IPS-18c (cell line): ENCODE measurements around the gene SPC24.
A peak's percentile ranks its signal among the peaks of the same experiment; 100 is the strongest.

ENCODE experiments used
- H3K4me3 ChIP-seq: 2 replicates; pipeline ENCODE4 v1.7.0; 2013; ENCODE audit warnings: low read depth, mild to moderate bottlenecking, low read length, moderate library complexity; ENCODE audit not compliant: insufficient read depth
- H3K9me3 ChIP-seq: one replicate; pipeline ENCODE4 v1.6.1; 2013; ENCODE audit warnings: mild to moderate bottlenecking, low read length, moderate library complexity; ENCODE audit not compliant: control insufficient read depth, insufficient read depth

SPC24 gene

GRCh38 chr19:11155373-11156120 is at the start of gene SPC24:
SPC24 (minus strand) TSS chr19:11155782; CDS start chr19:11155776, 6 bp downstream.
- Histone ChIP-seq H3K4me3 (peak within 1 kb of the TSS; percentile 96), H3K9me3 (no peaks in the 10 kb centered on the region)

DNA sequence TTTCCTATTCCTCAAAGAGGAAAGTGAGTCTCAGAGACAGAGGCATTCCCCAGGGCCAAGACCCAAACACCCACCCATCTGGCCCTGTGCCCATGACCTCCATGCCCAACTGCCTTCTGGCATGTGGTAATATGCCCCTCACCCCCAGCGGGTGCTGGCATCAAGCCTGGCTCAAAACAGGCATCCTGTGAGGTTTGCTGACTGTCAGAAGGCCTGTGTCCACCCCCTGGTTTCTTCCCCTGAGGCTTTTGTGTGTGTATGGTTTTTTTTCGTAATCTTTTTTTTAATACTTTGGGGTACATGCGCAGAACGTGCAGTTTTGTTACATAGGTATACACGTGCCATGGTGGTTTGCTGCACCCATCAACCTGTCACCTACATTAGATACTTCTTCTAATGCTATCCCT is 49.4 kb upstream of the SPC24 start:
- Histone ChIP-seq H3K9me3 (no peaks in the 10 kb centered on the region), H3K4me3 (no peak overlapping the region)

GRCh38 chr19:11204076-11204602 is 48.6 kb upstream of the SPC24 start:
- Histone ChIP-seq H3K4me3 (no peak overlapping the region), H3K9me3 (no peaks in the 10 kb centered on the region)

DNA sequence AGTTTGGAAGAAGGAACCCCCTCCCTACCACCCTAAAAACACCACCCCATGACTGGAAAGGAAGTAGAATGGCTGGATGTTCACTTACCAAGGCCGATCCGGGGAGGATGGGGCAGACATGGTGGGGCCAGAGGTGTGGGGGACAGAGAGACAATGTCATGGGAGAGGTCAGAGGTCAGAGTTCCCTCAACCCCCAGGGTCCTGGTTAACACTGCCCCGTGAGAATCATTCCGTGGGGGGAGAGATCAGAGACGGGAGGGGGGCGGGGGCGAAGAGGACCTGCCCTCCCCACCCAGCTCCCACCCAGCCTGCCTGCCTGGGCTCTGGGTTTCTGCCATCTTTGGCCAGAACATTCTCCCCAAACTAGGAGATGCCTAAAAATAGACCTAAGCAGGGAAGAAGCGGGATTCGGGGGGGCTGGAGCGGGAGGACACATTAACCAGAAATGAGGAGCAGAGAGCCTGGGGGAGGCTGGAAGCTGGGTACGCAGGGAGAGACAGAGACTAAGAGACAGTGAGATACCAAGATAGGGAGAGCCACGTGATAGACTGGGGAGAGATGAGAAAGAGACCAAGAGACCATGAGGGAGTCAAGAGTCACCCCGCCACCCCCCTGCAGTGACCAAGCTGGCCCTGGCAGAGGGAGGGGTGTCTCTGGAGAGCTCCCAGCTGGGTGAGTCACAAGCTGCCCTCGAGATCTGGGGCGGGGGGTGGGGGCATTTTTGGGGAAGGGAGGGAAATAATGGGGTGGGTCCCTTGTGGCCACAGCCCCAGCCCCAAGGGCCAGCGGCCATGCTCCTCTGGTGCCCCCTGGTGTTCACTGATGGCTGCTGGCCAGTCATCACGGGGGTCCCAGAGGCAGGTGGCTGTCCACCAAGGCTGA is 47.9 kb upstream of the SPC24 start:
- Histone ChIP-seq H3K9me3 (no peaks in the 10 kb centered on the region), H3K4me3 (no peak overlapping the region)

DNA sequence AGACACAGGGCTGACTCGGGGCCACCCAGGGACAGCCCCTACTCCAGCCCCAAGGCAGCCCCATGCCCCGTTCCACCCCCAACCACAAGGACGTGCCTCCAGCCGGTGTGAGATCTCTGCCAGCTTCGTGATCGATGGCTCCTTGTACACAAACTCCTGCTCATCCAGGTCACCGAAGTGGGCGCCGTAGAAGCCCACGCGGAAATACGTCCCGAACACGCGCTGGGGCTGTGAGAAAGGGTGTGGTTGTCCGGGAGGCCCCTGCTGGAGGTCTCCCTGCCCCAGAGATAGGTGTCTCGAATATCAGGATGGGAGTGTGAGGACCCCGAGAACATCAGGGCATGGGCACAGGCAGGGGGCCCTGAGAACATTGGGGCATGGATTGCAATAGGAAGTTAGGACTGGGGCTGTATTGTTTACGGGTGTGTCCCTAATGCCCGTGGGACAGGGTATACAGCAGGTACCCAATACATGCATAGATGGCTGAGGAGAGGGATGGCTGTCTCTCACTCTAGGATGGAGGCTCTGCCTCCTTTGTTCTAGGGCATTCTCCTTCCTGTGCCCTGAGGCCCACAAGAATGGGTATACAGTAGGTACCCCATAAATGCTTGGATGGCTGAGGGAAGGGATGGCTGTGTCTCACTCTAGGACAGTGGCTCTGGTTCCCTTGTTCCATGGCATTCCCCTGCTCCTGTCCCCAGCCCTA is 47.1 kb upstream of the SPC24 start:
- Histone ChIP-seq H3K9me3 (no peaks in the 10 kb centered on the region), H3K4me3 (no peak overlapping the region)

DNA sequence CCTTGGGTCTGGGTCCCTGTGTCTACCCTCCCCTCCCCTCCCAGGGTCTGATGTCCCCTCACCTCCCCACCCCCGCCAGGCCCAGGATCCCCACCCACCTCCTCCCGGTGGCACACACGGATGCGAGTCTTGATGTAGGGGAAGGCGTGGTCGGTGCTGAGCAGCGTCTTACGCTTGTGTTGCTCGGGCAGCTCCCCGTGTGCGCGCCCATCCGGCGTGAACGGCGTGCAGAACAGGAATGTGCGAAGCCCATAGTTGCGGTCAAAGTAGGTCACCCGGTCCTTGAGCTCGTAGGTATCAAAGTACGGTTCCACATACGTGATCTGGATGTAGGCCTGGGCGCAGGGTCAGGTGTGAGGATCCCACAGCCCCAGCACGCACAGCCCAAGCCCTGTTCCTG is 46.2 kb upstream of the SPC24 start:
- Histone ChIP-seq H3K9me3 (no peaks in the 10 kb centered on the region), H3K4me3 (no peak overlapping the region)

DNA sequence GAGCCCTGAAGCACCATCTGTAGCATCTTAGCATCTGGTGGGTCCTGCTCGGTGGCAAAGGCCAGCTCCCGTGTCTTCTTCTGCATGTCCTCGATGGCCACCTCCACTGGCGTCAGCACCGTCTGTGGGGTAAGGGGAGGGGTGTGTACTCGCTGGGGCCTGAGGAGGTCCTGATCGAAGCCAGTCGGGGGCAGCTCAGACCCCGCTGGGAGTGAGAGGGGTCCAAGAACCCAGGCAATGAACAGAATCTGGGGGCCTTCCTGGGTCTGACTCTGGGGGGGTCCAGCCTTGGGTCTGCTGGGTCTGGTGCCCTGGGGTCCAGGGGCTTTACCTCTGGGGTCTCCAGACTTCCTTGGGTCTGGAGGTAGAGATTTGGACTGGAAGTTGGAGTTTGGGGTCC is 45.3 kb upstream of the SPC24 start:
- Histone ChIP-seq H3K9me3 (no peaks in the 10 kb centered on the region), H3K4me3 (no peak overlapping the region)

DNA sequence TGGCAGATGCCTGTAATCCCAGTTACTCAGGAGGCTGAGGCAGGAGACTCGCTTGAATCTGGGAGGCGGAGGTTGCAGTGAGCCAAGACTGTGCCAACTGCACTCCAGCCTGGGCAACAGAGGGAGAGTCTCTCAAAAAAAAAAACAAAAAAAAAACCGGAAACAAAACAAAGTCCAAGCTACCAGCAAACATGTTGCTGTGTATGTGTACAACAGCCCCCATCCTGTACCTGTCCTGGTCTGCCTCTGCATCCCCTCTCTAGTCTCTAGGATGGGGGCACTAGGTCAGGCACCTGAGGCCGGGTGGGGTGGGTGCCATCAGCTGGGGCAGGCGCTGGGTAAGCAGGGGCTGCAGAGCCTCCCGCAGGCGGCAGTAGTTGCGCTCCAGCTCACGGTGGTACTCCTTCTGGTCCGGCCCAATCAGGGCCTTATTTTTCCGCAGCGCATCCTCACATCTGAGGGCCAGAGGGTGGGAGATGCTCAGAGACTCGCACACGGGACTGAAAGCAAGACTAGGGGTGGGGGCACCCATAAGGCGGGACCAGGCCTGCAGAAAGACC is 44.5 kb upstream of the SPC24 start:
- Histone ChIP-seq H3K4me3 (no peak overlapping the region), H3K9me3 (no peaks in the 10 kb centered on the region)

- Histone ChIP-seq H3K4me3 (no peak overlapping the region), H3K9me3 (no peaks in the 10 kb centered on the region)
These were observed 43.9 kb upstream of the SPC24 start for GRCh38 chr19:11199517-11199916.

DNA sequence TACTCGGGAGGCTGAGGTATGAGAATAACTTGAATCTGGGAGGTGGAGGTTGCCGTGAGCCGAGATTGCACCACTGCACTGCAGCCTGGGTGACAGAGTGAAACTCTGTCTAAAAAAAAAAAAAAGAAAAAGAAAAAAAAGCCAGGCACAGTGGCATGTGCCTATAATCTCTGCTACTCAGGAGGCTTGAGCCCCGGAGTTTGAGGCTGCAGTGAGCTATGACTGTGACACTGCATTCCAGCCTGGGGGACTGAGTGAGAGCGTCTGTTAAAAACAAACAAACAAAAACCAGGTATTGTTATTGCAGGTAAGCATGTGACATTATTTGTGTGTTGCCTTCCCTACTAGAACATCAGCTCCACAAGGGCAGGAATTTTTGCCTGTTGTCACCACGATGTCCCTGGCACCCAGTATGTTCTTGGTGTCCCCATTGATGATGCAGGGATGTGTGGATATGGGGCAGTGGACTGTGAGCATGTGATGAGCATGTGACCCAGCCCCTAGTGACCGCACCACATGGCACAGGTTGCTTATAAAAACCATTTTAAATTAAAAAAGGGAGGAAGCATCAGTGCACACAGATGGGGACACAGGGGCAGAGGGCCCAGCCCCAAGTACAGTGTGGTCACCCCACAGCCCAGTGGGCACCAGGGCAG is 43.3 kb upstream of the SPC24 start:
- H3K4me3 ChIP-seq: no peak overlapping the region
- H3K9me3 ChIP-seq: no peaks in the 10 kb centered on the region

GRCh38 chr19:11198175-11198534 is 42.6 kb upstream of the SPC24 start:
- H3K4me3 ChIP-seq: peak overlapping the region; percentile 46; the same call in 1 of the 2 replicates

GRCh38 chr19:11197291-11198174 is 42.0 kb upstream of the SPC24 start, which contains the start of gene KANK2:
KANK2 (minus strand) TSS chr19:11197545; CDS start chr19:11194511, 3,034 bp downstream.
- Histone ChIP-seq H3K4me3 (peak within 1 kb of the TSS; percentile 87), H3K9me3 (no peaks in the 10 kb centered on the region)

More at GRCh38 chr19:11198175-11198534, 42.6 kb upstream of the SPC24 start:
- no peaks in the 10 kb centered on the region for H3K9me3 ChIP-seq

- peak overlapping the region; percentile 87 for H3K4me3 ChIP-seq
- no peaks in the 10 kb centered on the region for H3K9me3 ChIP-seq
These were observed 41.1 kb upstream of the SPC24 start for GRCh38 chr19:11196406-11197287.

- no peak overlapping the region for H3K4me3 ChIP-seq
- no peaks in the 10 kb centered on the region for H3K9me3 ChIP-seq
These were observed 40.1 kb upstream of the SPC24 start for GRCh38 chr19:11195681-11196080.
